ENCODE measurements around the gene TNIP1.

TNIP1 gene

GRCh38 chr5:151038412-151038745 lies 42.5 kb downstream of the TNIP1 start:
- DNase-seq: no peak

DNA sequence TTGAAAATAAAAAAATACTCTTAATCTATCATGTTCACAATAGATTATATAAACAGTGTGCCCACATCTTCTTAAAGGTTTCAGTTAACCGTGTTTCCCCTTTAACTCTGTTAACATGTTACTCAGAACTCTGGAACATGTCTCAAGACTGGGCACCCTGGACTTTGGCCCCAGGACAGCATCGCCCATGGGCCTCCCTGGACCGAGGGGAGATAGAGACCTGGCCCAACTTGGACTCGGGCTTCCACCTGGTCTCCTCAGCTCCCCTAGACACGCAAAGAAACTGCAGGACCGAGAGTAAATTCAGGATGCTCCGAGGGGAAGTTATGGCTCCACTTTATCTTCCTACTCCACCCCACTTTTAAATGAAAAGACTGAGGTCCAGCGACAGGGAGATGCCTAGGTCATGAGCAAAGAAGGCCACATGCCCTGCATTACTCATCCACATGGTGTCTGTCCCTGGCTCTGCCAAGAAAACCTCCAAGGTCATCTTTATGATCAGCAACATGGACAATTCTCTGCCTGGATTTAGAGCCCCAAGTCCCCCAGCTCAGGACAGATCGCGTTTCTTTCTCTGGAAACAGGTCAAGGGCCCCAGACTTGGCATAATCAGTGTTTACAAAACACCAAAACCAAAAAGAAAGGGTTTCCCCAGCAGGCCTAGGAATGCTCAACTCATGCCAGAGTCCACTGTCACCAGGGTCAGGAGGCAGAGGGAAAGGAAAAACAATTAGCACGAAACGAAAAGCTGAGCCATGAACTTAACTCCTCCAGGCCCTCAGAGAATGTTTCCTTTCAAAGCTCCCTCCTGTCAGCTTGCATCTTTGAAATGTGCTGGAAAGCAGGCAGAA lies 43.0 kb downstream of the TNIP1 start:
- DNase-seq: no peak

- no peak for DNase-seq
Observed at GRCh38 chr5:151036556-151036955, 44.3 kb downstream of the TNIP1 start.

DNA sequence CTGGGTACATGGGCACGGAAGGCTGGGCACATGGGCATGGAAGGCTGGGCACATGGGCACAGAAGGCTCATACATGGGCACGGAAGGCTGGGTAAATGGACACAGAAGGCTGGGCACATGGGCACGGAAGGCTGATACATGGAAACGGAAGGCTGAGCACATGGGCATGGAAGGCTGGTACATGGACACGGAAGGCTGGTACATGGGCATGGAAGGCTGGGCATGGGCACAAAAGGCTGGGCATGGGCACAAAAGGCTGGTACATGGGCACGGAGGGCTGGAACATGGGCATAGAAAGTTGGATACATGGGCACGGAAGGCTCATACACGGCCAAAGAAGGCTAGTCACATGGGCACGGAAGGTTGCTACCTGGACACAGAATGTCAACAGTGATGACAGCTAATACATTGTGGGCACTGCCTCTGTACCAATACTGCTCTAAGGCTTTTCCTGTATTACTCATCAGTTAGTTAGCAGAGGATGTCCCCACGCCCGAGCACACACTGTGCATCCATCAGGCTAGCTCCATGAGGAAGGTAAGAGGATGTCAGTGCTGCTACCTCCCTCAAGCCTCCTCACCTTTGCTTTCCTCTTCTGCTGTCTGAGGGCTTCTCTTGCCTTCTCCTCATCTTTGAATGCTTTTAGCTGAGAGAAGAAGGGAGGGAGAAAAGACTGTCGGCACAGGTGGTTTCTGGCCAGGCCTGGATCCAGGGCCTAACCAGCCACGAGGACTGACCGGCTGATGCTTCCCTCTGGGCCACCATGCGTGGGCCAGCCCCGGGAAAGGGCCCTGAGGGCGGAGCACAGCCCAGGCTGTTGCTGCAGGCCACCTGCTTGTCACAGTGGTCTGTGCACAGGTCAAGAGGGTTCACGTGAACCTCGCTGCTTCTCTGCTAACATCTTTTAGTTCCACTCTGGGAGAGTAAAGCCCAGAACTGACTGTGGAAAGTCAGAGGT lies 46.1 kb downstream of the TNIP1 start:
- no peak for DNase-seq

GRCh38 chr5:151033217-151033934 lies 47.5 kb downstream of the TNIP1 start:
- DNase-seq: no peak

- DNase-seq: no peak
Observed at GRCh38 chr5:151031554-151031953, 49.3 kb downstream of the TNIP1 start.

GRCh38 chr5:151030379-151030778 lies 50.5 kb downstream of the TNIP1 start:
- no peak for DNase-seq

DNA sequence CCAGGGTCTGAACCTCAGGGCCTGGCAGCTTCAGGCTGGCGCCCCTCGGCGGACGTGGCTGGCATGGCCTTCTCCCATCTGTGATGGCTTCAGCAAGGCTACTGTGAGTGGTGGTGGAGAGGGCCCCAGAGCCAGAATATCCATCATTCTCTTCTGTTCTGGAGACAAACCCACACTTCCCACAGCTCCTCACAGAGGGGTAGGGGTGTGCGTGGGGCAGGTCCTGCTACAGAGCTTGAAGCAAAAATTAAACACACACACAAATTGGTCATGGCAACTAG lies 50.8 kb downstream of the TNIP1 start:
- DNase-seq: no peak

- DNase-seq: no peak
Observed at GRCh38 chr5:151029179-151030055, 51.4 kb downstream of the TNIP1 start.

DNA sequence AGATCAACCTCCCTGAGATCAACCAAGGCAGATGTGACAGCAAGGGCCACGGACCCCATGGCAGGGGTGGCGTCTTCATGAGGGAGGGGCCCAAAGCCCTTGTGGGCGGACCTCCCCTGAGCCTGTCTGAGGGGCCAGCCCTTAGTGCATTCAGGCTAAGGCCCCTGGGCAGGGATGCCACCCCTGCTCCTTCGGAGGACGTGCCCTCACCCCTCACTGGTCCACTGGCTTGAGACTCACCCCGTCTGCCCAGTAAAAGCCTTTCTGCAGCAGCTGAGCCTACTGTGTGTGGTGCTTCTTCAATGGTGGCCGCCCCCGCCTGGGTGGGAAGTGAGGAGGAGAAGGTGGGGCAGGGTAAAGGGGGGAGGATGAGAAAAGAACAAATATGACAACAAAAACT lies 52.1 kb downstream of the TNIP1 start:
- DNase-seq: no peak

GRCh38 chr5:151027961-151028479 lies 52.8 kb downstream of the TNIP1 start:
- no peak for DNase-seq

GRCh38 chr5:151026679-151027078 lies 54.2 kb downstream of the TNIP1 start:
- no peak for DNase-seq

DNA sequence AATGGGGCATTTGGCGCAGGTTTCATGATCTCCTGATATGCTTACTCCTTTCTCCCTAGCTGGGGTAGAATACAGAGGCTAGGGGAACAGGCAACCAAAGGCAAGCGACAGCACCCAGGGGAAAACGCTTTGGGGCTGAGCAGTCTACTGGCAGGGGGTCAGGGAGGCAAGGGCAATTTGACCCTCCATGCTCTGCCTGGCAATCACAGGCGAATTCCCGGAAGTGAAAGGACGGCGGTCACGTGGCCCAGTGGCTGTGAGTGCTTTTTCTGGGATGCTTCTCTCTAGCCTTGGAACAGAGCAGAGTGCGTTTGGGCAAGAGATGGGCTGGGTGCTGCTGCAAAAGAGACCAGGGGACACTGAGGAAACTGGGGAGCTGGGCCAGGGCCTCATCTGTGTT lies 54.7 kb downstream of the TNIP1 start:
- no peak for DNase-seq

DNA sequence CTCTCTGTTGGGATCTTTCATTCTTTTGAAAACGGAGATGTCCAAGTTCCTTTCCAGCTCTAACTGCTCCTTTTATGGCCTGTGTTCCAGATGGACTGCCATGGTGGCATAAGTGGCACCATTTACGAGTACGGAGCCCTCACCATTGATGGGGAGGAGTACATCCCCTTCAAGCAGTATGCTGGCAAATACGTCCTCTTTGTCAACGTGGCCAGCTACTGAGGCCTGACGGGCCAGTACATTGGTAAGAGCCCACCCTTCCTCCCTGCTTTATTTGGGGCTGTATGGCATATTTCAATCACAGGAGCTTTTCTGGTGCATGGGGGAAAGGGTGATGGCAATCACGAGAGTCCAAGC lies 55.6 kb downstream of the TNIP1 start:
- DNase-seq: no peak

DNA sequence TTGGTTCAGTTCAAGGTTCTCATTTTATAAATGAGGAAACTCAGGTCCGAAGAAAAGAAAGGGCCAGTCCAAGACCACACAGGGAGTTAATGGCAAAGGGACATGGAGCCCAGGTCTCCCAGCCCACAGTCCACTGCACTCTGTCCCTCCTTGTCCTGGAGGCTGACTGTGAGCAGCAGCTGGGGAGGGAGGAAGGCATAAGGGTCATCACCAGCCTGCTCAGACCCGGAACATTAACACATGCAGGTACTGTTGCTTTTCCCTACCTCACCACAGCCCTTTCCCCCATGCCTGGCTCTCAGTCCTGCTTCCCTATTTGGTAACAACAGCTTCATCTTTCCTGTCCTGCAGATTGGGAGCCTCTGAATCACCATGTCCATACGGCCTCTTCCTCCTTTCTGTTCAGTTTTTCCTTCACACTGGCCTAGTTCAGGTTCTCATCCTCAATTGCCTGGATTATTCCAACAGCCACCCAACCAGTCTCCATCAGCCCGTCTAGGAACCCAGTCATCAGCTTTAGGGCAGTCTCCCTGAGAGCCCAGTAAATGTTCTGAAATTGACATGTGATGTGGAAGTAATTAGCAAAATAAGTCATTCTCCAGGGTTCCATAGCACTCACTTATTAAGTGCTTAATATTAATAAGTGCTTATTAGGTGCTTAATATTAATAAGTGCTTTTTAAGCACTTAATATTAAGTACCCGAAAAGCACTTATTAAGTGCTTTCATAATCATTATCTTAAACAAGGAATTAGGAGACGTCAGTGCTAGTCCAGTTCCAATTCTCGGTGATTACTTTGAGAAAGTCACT lies 56.2 kb downstream of the TNIP1 start:
- no peak for DNase-seq

- no peak for DNase-seq
Observed at GRCh38 chr5:151023651-151024050, 57.2 kb downstream of the TNIP1 start.

- DNase-seq: no peak
Observed at GRCh38 chr5:151023047-151023615, 57.7 kb downstream of the TNIP1 start.

DNA sequence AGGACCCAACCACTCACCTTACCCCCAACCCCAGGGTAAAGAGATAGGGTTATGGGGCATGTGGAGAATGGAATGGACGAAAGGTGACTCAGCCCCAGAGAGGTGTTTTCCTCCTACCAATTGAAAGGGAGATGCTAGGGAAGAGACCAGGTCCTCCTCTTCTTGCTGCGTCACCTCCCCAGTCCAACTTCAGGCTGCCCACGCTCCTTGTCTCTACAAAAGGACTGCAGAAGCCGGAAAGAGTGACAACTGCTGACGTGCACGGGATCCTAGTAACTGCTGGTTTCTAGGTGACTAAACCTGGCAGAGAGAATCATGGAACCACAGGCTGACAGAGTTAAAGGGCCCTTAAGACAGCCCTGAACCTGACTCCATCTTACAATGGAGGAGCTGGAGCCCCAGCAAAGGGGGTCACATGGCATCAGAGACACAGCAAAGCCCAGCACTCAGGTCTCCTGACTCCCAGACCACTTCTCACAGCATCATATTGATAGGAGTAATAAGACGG lies 58.3 kb downstream of the TNIP1 start:
- DNase-seq: no peak

- DNase-seq: no peak
Observed at GRCh38 chr5:151021746-151022145, 59.1 kb downstream of the TNIP1 start.

- DNase-seq: peak; percentile 18
Observed at GRCh38 chr5:151020304-151021110, 60.3 kb downstream of the TNIP1 start, which contains the start of gene GPX3. Gene GPX3, plus strand, starts transcription at chr5:151020591. Its CDS starts 64 bp downstream, at chr5:151020655.
